Measurements from ENCODE around the gene KASH5. TPM values are rescaled to one million over a fixed set of nuclear protein-coding genes. Genes with fewer than 3 reads are reported as not detected.
A peak's percentile ranks its signal among the peaks of the same experiment; 100 is the strongest.

Gene KASH5
- total RNA-seq, 1 experiment from 2014 or later: 0.37 TPM

DNA sequence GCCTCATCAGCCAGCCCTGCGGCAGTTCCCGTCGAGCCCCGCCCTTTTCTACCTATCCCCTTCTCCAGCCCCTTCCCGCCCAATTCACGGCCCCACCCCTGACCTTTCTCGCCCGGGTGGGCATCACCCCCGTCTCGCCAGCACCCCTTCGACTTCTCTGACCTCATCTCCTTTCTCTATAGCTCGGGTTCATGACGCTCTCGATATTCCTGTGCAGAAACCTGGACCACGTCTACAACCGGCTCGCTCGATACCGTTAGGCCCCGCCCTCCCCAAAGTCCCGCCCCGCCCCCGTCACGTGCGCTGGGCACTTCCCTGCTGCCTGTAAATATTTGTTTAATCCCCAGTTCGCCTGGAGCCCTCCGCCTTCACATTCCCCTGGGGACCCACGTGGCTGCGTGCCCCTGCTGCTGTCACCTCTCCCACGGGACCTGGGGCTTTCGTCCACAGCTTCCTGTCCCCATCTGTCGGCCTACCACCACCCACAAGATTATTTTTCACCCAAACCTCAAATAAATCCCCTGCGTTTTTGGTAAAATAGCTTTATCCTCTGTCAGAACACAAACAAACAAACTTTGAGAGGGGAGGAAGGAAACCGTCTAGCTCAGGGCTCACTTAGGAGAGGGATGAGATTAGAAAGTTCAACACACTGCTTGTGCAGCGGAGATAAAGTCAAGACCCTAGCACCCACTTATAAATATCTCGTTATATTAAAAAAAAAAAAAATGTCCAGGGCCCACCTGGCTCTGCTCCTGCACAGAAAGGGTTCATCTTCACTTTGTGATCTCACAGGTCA is 47.8 kb upstream of the KASH5 start:
- H3K27ac ChIP-seq (ENCODE audit: low read depth, low read length, poor library complexity, severe bottlenecking): peak overlapping the region; percentile 83
- peaks cover 40% of the 10 kb centered on the region for H3K36me3 ChIP-seq (ENCODE audit: insufficient read depth, low read length, poor library complexity, severe bottlenecking)
- ChIA-PET CTCF (interaction anchor here (0.7 kb wide), 1 partner anchor 23 kb away, joined by 8 read pairs; no protein-coding TSS in a partner anchor), POLR2A (ENCODE audit: low non-redundant PET) (no interaction called here)
- peak; percentile 93 for DNase-seq (ENCODE audit: low spot score)
- intact Hi-C loops (cut with micrococcal nuclease; ENCODE audit: unreplicated experiment): no loop called here
- H3K27me3 ChIP-seq (replicated peaks; ENCODE audit: insufficient read depth, low read depth, low read length, poor library complexity): no peaks in the 10 kb centered on the region
- H3K9me3 ChIP-seq (ENCODE audit: low read depth, low read length, poor library complexity, severe bottlenecking): no peaks in the 10 kb centered on the region
- no peak overlapping the region for H3K4me3 ChIP-seq (ENCODE audit: low read depth, low read length, poor library complexity, severe bottlenecking)
- no peak for TF ChIP-seq EZH2 (IDR thresholded peaks at IDR 0.05; ENCODE audit: borderline replicate concordance, low read depth, low read length, poor library complexity, severe bottlenecking)
- TF ChIP-seq, protein P1, sequence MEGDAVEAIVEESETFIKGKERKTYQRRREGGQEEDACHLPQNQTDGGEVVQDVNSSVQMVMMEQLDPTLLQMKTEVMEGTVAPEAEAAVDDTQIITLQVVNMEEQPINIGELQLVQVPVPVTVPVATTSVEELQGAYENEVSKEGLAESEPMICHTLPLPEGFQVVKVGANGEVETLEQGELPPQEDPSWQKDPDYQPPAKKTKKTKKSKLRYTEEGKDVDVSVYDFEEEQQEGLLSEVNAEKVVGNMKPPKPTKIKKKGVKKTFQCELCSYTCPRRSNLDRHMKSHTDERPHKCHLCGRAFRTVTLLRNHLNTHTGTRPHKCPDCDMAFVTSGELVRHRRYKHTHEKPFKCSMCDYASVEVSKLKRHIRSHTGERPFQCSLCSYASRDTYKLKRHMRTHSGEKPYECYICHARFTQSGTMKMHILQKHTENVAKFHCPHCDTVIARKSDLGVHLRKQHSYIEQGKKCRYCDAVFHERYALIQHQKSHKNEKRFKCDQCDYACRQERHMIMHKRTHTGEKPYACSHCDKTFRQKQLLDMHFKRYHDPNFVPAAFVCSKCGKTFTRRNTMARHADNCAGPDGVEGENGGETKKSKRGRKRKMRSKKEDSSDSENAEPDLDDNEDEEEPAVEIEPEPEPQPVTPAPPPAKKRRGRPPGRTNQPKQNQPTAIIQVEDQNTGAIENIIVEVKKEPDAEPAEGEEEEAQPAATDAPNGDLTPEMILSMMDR (conservative IDR thresholded peaks at IDR 0.05; ENCODE audit: low read depth, low read length): no peak
- H3K4me1 ChIP-seq (ENCODE audit: insufficient read depth, low read length, poor library complexity, severe bottlenecking): peaks cover 29% of the 10 kb centered on the region
- no TSS peak for BruUV-seq (replicated peaks)

DNA sequence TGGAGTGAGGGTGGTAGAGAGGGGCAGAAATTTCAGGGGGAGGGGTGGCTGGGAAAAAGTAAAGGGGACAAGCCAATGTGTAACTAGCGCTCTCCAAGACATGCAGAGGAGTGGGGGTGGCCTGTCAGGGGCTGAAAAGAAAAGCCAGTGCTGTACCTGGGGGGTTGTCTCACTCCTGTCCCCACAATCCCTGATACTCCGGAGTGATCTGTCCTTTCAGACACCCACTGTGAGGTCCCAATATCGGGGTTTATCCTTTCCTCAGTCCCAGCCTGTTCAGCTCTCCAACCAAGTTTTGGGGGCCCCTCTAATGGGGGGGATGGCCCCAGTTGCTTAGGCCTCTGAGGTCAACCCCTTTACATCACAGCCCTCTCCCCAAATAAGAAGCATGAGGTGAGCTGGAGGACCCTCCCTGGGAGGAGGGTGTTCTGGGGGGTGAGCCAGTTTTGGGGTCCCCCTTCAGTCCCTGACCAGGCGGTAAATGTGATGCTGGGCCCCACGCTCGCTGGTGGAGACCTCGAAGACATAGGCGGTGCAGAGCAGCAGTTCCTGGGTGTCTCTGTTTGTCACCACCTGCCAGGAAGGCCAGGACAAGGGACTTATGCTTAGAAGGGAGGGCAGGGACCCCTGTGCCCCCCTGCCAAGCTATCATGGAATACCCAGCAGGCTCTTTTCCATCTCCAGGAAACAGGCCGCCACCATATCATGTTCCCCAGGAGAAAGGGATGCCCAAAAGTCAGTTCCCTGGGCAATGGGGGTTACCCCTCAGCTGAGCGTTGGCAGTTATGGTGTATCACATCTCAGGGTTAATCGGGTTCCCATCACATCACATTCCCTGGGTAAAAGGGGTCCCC is 47.0 kb upstream of the KASH5 start:
- Histone ChIP-seq H3K27me3 (replicated peaks; ENCODE audit: insufficient read depth, low read depth, low read length, poor library complexity) (no peaks in the 10 kb centered on the region), H3K27ac (ENCODE audit: low read depth, low read length, poor library complexity, severe bottlenecking) (peak overlapping the region; percentile 83), H3K4me3 (ENCODE audit: low read depth, low read length, poor library complexity, severe bottlenecking) (no peak overlapping the region), H3K9me3 (ENCODE audit: low read depth, low read length, poor library complexity, severe bottlenecking) (no peaks in the 10 kb centered on the region), H3K4me1 (ENCODE audit: insufficient read depth, low read length, poor library complexity, severe bottlenecking) (peaks cover 29% of the 10 kb centered on the region), H3K36me3 (ENCODE audit: insufficient read depth, low read length, poor library complexity, severe bottlenecking) (peaks cover 46% of the 10 kb centered on the region)
- intact Hi-C loops (cut with micrococcal nuclease; ENCODE audit: unreplicated experiment): no loop called here
- BruUV-seq (replicated peaks): TSS peak; percentile 64
- CTCF ChIA-PET: no interaction called here
- DNase-seq (ENCODE audit: low spot score): no peak
- POLR2A ChIA-PET (ENCODE audit: low non-redundant PET): no interaction called here
- TF ChIP-seq EZH2 (IDR thresholded peaks at IDR 0.05; ENCODE audit: borderline replicate concordance, low read depth, low read length, poor library complexity, severe bottlenecking): no peak
- TF ChIP-seq, protein P1 (conservative IDR thresholded peaks at IDR 0.05; ENCODE audit: low read depth, low read length): no peak

DNA sequence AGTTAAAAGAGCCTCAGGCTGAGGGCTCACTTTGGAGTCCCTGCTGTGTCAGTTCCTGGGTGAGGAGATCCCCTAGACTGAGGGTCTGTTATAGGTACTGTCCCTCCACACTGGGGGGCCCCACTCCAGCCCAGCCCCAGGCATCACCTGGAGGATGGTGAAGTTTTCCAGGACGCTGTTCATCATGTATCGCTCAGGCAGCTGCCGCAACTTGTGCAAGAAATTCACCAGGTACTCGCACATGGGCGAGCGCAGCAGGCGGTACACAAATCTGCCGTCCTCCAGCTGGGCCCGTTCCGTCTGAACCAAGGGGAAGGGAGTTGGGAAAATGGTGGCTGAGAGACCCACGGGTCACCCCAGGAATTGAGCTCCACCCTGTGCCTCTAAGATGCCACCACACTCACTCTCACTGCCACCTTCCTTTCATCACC is 45.7 kb upstream of the KASH5 start:
- peaks cover 29% of the 10 kb centered on the region for H3K4me1 ChIP-seq (ENCODE audit: insufficient read depth, low read length, poor library complexity, severe bottlenecking)
- H3K36me3 ChIP-seq (ENCODE audit: insufficient read depth, low read length, poor library complexity, severe bottlenecking): peaks cover 58% of the 10 kb centered on the region
- no peaks in the 10 kb centered on the region for H3K27me3 ChIP-seq (replicated peaks; ENCODE audit: insufficient read depth, low read depth, low read length, poor library complexity)
- CTCF ChIA-PET: no interaction called here
- BruUV-seq (replicated peaks): no TSS peak
- POLR2A ChIA-PET (ENCODE audit: low non-redundant PET): no interaction called here
- intact Hi-C loops (cut with micrococcal nuclease; ENCODE audit: unreplicated experiment): no loop called here
- TF ChIP-seq EZH2 (IDR thresholded peaks at IDR 0.05; ENCODE audit: borderline replicate concordance, low read depth, low read length, poor library complexity, severe bottlenecking): no peak
- TF ChIP-seq, protein P1 (conservative IDR thresholded peaks at IDR 0.05; ENCODE audit: low read depth, low read length): no peak
- no peak for DNase-seq (ENCODE audit: low spot score)
- no peak overlapping the region for H3K4me3 ChIP-seq (ENCODE audit: low read depth, low read length, poor library complexity, severe bottlenecking)
- no peaks in the 10 kb centered on the region for H3K9me3 ChIP-seq (ENCODE audit: low read depth, low read length, poor library complexity, severe bottlenecking)
- no peak overlapping the region for H3K27ac ChIP-seq (ENCODE audit: low read depth, low read length, poor library complexity, severe bottlenecking)

Data from A673 (cell line).